H1 (cell line): Measurements from ENCODE around the gene CDK3. TPM values are rescaled to one million over a fixed set of nuclear protein-coding genes. Genes with fewer than 3 reads are reported as not detected.

Experiments
- RXRA ChIP-seq: IDR thresholded peaks from 2 replicates; pipeline ENCODE4 v1.6.1; 2011; ENCODE audit warnings: low read depth, mild to moderate bottlenecking, low read length, moderate library complexity; ENCODE audit not compliant: insufficient read depth
- SAP30 ChIP-seq: fragments of 300-600 bp; sonication (generic); IDR thresholded peaks from 2 replicates; pipeline ENCODE4 v1.7.1; 2012; ENCODE audit warnings: low read length, moderate library complexity, mild to moderate bottlenecking, inconsistent platforms; ENCODE audit not compliant: insufficient read depth, insufficient replicate concordance
- SIX5 ChIP-seq: IDR thresholded peaks from 2 replicates; pipeline ENCODE4 v1.6.1; 2011; ENCODE audit warnings: mild to moderate bottlenecking, low read depth, low read length
- polyA plus RNA-seq, 7 experiments: library from polyadenylated mRNA; depleted of rRNA in 3 of 7; stranded (reverse) in 5 of 7; unstranded in 2 of 7; fragments of >200 nt in 5 of 7; fragments of 200-250 nt in 2 of 7; gene quantifications; 1 replicate in 5 of 7; 2 replicates in 1 of 7; 4 replicates in 1 of 7; pipeline versions ENCODE4 v1.2.1 to v1.2.3, GENCODE V29; 2011 to 2013; ENCODE audit warnings: missing spikeins in 2 of 7, mixed read lengths in 2 of 7
- total RNA-seq: library from RNA; stranded (reverse); fragmentation: NEBNext Ultra II Directional; extraction: Animal tissue kit (Norgen Biotek cat#: 25700); gene quantifications from 2 replicates; pipeline ENCODE4 v1.2.1, GENCODE V29; 2021
- TF ChIP-seq, protein P1 (sequence below): fragments of 300-600 bp; sonication (generic); IDR thresholded peaks from 2 replicates; pipeline ENCODE4 v1.7.1; 2012; ENCODE audit warnings: low read length, moderate library complexity, mild to moderate bottlenecking, inconsistent platforms; ENCODE audit not compliant: insufficient replicate concordance
- TF ChIP-seq, protein P2 (sequence below): IDR thresholded peaks from 2 replicates; pipeline ENCODE4 v1.6.1; 2012; ENCODE audit warnings: inconsistent platforms

CDK3 gene
- total and polyA plus RNA-seq, 2 of the 8 experiments (the other 6 are each of a cell fraction or from before 2014, with no cell fraction given): 10.0 to 14.6 TPM

GRCh38 chr17:75985986-75986385, 14.7 kb upstream of the CDK3 start (continued):
- TF ChIP-seq, protein P1, sequence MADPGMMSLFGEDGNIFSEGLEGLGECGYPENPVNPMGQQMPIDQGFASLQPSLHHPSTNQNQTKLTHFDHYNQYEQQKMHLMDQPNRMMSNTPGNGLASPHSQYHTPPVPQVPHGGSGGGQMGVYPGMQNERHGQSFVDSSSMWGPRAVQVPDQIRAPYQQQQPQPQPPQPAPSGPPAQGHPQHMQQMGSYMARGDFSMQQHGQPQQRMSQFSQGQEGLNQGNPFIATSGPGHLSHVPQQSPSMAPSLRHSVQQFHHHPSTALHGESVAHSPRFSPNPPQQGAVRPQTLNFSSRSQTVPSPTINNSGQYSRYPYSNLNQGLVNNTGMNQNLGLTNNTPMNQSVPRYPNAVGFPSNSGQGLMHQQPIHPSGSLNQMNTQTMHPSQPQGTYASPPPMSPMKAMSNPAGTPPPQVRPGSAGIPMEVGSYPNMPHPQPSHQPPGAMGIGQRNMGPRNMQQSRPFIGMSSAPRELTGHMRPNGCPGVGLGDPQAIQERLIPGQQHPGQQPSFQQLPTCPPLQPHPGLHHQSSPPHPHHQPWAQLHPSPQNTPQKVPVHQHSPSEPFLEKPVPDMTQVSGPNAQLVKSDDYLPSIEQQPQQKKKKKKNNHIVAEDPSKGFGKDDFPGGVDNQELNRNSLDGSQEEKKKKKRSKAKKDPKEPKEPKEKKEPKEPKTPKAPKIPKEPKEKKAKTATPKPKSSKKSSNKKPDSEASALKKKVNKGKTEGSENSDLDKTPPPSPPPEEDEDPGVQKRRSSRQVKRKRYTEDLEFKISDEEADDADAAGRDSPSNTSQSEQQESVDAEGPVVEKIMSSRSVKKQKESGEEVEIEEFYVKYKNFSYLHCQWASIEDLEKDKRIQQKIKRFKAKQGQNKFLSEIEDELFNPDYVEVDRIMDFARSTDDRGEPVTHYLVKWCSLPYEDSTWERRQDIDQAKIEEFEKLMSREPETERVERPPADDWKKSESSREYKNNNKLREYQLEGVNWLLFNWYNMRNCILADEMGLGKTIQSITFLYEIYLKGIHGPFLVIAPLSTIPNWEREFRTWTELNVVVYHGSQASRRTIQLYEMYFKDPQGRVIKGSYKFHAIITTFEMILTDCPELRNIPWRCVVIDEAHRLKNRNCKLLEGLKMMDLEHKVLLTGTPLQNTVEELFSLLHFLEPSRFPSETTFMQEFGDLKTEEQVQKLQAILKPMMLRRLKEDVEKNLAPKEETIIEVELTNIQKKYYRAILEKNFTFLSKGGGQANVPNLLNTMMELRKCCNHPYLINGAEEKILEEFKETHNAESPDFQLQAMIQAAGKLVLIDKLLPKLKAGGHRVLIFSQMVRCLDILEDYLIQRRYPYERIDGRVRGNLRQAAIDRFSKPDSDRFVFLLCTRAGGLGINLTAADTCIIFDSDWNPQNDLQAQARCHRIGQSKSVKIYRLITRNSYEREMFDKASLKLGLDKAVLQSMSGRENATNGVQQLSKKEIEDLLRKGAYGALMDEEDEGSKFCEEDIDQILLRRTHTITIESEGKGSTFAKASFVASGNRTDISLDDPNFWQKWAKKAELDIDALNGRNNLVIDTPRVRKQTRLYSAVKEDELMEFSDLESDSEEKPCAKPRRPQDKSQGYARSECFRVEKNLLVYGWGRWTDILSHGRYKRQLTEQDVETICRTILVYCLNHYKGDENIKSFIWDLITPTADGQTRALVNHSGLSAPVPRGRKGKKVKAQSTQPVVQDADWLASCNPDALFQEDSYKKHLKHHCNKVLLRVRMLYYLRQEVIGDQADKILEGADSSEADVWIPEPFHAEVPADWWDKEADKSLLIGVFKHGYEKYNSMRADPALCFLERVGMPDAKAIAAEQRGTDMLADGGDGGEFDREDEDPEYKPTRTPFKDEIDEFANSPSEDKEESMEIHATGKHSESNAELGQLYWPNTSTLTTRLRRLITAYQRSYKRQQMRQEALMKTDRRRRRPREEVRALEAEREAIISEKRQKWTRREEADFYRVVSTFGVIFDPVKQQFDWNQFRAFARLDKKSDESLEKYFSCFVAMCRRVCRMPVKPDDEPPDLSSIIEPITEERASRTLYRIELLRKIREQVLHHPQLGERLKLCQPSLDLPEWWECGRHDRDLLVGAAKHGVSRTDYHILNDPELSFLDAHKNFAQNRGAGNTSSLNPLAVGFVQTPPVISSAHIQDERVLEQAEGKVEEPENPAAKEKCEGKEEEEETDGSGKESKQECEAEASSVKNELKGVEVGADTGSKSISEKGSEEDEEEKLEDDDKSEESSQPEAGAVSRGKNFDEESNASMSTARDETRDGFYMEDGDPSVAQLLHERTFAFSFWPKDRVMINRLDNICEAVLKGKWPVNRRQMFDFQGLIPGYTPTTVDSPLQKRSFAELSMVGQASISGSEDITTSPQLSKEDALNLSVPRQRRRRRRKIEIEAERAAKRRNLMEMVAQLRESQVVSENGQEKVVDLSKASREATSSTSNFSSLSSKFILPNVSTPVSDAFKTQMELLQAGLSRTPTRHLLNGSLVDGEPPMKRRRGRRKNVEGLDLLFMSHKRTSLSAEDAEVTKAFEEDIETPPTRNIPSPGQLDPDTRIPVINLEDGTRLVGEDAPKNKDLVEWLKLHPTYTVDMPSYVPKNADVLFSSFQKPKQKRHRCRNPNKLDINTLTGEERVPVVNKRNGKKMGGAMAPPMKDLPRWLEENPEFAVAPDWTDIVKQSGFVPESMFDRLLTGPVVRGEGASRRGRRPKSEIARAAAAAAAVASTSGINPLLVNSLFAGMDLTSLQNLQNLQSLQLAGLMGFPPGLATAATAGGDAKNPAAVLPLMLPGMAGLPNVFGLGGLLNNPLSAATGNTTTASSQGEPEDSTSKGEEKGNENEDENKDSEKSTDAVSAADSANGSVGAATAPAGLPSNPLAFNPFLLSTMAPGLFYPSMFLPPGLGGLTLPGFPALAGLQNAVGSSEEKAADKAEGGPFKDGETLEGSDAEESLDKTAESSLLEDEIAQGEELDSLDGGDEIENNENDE: no peak
- TF ChIP-seq RXRA (no peak), SIX5 (no peak), SAP30 (no peak)
- TF ChIP-seq, protein P2, sequence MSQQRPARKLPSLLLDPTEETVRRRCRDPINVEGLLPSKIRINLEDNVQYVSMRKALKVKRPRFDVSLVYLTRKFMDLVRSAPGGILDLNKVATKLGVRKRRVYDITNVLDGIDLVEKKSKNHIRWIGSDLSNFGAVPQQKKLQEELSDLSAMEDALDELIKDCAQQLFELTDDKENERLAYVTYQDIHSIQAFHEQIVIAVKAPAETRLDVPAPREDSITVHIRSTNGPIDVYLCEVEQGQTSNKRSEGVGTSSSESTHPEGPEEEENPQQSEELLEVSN: no peak
